NT2/D1 (cell line): ENCODE data around the gene TSSK2.

Experiments
- SUZ12 ChIP-seq: IDR thresholded peaks from 2 replicates; pipeline ENCODE4 v1.6.1; 2011; ENCODE audit not compliant: insufficient read length, insufficient read depth; ENCODE audit errors: extremely low read depth
- YY1 ChIP-seq: IDR thresholded peaks from 2 replicates; pipeline ENCODE4 v1.6.1; 2011; ENCODE audit not compliant: insufficient read length, insufficient read depth
- ZNF274 ChIP-seq: IDR thresholded peaks from 2 replicates; pipeline ENCODE4 v1.6.1; 2011; ENCODE audit warnings: mild to moderate bottlenecking, low read depth, low read length

- no peak for TF ChIP-seq ZNF274
- no peak for TF ChIP-seq YY1
- no peak for TF ChIP-seq SUZ12
These were observed 3.6 kb upstream of the TSSK2 start for GRCh38 chr22:19127329-19128008.
